ENCODE measurements around the gene PCDHA7.
"Not testable (repeated sequence)": the region's sequence is repeated elsewhere in the genome, so short reads cannot be mapped to it uniquely, and the experiment has no call there.

Gene PCDHA7

DNA sequence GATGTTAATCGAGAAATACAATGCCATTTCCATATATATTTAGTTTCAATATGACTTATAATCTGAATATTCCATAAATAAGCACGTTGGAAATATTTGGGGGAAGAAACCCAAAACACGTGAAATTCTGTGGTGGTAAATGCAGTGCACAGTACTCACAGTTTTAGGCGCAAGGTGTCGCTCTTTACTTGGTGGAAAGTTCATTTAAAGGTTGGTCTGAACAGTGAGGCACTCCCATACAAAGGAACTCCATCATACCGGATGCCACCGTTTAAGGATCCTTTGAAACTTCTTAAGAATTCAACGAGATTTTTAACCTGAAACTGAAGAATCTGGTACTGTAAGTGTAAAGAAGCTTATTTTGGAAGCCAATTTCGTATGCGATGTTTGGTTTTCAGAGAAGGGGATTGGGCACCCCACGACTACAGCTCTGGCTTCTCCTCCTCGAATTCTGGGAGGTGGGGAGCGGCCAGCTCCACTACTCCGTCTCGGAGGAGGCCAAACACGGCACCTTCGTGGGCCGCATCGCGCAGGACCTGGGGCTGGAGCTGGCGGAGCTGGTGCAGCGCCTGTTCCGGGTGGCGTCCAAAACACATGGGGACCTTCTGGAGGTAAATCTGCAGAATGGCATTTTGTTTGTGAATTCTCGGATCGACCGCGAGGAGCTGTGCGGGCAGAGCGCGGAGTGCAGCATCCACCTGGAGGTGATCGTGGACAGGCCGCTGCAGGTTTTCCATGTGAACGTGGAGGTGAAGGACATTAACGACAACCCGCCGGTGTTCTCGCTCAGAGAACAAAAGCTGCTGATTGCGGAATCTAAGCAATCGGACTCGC lies 34.9 kb downstream of the PCDHA7 start, which contains the start of gene PCDHA11:
Gene PCDHA11, plus strand, starts transcription at position 237 of the 834 bp plus-strand sequence. Its CDS starts 147 bp downstream, at position 384.
- no peak for DNase-seq

DNA sequence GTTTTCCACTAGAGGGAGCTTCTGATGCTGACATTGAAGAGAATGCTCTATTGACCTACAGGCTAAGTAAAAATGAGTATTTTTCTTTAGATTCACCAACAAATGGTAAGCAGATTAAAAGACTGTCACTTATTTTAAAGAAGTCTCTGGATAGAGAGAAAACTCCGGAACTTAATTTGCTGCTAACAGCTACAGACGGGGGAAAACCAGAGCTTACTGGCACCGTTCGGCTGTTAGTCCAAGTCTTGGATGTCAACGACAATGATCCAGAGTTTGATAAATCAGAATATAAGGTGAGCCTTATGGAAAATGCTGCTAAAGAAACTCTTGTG lies 35.5 kb downstream of the PCDHA7 start:
- DNase-seq: no peak

DNA sequence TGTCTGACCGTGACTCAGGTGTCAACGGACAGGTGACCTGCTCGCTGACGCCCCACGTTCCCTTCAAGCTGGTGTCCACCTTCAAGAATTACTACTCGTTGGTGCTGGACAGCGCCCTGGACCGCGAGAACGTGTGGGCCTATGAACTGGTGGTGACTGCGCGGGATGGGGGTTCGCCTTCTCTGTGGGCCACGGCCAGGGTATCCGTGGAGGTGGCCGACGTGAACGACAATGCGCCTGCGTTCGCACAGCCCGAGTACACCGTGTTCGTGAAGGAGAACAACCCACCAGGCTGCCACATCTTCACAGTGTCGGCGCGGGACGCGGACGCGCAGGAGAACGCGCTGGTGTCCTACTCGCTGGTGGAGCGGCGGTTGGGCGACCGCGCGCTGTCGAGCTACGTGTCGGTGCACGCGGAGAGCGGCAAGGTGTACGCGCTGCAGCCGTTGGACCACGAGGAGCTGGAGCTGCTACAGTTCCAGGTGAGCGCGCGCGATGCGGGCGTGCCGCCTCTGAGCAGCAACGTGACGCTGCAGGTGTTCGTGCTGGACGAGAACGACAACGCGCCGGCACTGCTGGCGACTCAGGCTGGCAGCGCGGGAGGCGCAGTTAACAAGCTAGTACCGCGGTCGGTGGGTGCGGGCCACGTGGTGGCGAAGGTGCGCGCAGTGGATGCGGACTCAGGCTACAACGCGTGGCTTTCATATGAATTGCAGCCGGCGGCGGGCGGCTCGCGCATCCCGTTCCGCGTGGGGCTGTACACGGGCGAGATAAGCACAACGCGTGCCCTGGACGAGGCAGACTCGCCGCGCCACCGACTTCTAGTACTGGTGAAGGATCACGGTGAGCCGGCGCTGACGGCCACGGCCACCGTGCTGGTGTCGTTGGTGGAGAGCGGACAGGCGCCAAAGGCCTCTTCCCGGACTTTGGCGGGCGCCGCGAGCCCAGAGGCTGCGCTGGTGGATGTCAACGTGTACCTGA lies 36.4 kb downstream of the PCDHA7 start:
- DNase-seq: no peak

DNA sequence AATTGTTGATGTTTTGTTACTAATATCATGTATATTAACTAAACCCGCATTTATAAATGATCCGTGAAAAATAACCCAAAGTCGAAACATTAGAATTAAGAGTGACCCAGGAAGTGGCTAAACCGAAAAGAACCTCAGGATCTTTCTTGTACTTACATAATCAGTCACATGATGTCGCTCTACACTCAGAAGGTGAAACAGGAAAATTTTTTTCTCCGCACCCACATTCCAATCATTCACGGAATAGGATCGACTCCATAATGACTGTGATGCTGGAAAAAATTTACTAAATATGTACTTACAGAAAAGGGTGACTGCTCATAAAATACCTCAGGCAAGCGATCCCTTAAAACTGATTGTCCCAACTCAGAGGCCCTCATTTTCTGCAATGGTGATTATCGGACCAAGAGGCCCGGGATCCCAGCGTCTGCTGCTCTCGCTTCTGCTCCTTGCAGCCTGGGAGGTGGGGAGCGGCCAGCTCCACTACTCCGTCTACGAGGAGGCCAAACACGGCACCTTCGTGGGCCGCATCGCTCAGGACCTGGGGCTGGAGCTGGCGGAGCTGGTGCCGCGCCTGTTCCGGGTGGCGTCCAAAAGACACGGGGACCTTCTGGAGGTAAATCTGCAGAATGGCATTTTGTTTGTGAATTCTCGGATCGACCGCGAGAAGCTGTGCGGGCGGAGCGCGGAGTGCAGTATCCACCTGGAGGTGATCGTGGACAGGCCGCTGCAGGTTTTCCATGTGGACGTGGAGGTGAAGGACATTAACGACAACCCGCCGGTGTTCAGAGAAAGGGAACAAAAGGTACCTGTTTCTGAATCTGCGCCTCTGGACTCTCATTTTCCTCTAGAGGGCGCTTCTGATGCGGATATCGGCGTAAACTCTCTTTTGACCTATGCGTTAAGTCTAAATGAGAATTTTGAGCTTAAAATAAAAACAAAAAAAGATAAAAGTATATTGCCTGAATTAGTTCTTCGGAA lies 41.3 kb downstream of the PCDHA7 start, which contains the start of gene PCDHA12:
Gene PCDHA12, plus strand, starts transcription at position 224 of the 981 bp plus-strand sequence. Its CDS starts 165 bp downstream, at position 389.
- DNase-seq: no peak

DNA sequence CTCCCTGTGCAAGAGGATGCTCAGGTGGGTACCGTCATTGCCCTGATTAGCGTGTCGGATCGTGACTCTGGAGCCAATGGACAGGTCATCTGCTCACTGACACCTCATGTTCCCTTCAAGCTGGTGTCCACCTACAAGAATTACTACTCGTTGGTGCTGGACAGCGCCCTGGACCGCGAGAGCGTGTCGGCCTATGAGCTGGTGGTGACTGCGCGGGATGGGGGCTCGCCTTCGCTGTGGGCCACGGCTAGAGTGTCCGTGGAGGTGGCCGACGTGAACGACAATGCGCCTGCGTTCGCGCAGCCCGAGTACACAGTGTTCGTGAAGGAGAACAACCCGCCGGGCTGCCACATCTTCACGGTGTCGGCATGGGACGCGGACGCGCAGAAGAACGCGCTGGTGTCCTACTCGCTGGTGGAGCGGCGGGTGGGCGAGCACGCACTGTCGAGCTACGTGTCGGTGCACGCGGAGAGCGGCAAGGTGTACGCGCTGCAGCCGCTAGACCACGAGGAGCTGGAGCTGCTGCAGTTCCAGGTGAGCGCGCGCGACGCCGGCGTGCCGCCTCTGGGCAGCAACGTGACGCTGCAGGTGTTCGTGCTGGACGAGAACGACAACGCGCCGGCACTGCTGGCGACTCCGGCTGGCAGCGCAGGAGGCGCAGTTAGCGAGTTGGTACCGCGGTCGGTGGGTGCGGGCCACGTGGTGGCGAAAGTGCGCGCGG lies 42.6 kb downstream of the PCDHA7 start:
- not testable (repeated sequence) for DNase-seq

DNA sequence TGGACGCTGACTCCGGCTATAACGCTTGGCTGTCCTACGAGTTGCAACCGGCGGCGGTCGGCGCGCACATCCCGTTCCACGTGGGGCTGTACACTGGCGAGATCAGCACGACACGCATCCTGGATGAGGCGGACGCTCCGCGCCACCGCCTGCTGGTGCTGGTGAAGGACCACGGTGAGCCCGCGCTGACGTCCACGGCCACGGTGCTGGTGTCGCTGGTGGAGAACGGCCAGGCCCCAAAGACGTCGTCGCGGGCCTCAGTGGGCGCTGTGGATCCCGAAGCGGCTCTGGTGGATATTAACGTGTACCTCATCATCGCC lies 43.2 kb downstream of the PCDHA7 start:
- no peak for DNase-seq

DNA sequence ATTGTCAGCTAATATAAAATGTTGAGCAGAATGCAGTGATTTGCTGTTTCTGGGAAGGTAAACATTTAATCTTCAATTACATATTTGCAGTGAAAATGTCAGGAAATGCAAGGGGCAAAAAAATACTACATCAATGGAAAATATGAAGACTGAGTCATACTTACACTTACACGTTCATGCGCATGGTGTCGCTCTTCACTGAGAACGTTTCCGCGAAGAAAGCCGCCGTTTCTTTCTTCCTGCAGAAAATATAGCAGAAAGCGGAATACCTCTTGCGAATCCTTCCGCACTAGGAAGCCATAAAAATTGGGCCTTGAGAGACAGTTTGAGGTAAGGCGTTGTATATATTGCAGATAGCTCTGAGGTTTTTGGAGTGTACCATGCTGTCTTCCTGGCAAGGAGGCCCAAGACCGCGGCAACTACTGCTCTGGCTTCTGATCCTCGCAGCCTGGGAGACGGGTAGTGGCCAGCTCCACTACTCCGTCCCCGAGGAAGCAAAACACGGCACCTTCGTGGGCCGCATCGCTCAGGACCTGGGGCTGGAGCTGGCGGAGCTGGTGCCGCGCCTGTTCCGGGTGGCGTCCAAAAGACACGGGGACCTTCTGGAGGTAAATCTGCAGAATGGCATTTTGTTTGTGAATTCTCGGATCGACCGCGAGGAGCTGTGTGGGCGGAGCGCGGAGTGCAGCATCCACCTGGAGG lies 48.0 kb downstream of the PCDHA7 start, which contains the start of gene PCDHA13:
Gene PCDHA13, plus strand, starts transcription at position 236 of the 702 bp plus-strand sequence. Its CDS starts 145 bp downstream, at position 381.
- DNase-seq: no peak

DNA sequence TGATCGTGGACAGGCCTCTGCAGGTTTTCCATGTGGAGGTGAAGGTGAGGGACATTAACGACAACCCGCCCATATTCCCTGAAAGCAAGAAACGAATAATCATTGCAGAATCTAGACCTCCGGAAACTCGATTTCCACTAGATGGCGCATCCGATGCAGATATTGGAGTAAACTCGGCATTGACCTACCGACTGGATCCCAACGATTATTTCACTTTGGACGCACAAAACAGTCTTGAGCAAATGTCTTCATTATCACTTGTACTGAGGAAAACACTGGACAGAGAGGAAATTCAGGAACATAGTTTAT lies 48.5 kb downstream of the PCDHA7 start:
- no peak for DNase-seq

DNA sequence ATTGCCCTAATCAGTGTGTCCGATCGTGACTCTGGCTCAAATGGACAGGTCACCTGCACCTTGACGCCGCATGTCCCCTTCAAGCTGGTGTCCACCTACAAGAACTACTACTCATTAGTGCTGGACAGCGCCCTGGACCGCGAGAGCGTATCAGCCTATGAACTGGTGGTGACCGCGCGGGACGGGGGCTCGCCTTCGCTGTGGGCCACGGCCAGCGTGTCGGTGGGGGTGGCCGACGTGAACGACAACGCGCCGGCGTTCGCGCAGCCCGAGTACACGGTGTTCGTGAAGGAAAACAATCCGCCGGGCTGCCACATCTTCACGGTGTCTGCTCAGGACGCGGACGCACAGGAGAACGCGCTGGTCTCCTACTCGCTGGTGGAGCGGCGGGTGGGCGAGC lies 49.3 kb downstream of the PCDHA7 start:
- no peak for DNase-seq

DNA sequence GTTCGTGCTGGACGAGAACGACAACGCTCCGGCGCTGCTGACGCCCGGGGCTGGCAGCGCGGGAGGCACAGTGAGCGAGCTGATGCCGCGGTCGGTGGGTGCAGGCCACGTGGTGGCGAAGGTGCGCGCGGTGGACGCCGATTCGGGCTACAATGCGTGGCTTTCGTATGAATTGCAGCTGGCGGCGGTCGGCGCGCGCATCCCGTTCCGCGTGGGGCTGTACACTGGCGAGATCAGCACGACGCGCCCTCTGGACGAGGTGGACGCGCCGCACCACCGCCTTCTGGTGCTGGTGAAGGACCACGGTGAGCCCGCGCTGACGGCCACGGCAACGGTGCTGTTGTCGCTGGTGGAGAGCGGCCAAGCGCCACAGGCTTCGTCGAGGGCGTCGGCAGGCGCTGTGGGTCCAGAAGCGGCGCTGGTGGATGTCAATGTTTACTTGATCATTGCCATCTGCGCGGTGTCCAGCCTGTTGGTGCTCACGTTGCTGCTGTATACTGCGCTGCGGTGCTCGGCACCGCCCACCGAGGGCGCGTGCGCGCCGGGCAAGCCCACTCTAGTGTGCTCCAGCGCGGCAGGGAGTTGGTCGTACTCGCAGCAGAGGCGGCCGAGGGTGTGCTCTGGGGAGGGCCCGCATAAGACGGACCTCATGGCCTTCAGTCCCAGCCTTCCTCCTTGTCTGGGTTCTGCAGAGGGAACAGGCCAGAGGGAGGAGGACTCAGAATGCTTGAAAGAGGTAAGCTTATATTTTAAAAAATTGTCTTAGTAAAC lies 50.0 kb downstream of the PCDHA7 start:
- no peak for DNase-seq
